Liver (tissue), 9 donors: ENCODE data around the gene PSMD7. TPM values are rescaled to one million over a fixed set of nuclear protein-coding genes. Genes with fewer than 3 reads are reported as not detected.

Experiments
- DNase-seq: peaks from one replicate; pipeline ENCODE4 v3.0.0-alpha.2; 2017; ENCODE audit warnings: low spot score
- H3K27ac ChIP-seq, 2 donors: one replicate each; pipeline ENCODE4 v1.7.0; 2013; ENCODE audit warnings: inconsistent platforms in 2 of 2, low read length in 2 of 2, control low read depth in 1 of 2, low read depth in 1 of 2, mild to moderate bottlenecking in 1 of 2
- H3K27me3 ChIP-seq, 4 donors: one replicate each; pipeline versions ENCODE4 v1.6.1 to v1.7.0; 2013; ENCODE audit warnings: low read length in 3 of 4, inconsistent platforms in 1 of 4, mild to moderate bottlenecking in 1 of 4, moderate library complexity in 1 of 4; ENCODE audit not compliant: control insufficient read depth in 4 of 4, insufficient read depth in 4 of 4
- H3K36me3 ChIP-seq, 4 donors: one replicate each; pipeline versions ENCODE4 v1.6.1 to v1.7.0; 2013; ENCODE audit warnings: low read length in 3 of 4, mild to moderate bottlenecking in 3 of 4, low read depth in 1 of 4, moderate library complexity in 1 of 4; ENCODE audit not compliant: control insufficient read depth in 4 of 4, insufficient read depth in 3 of 4
- H3K4me1 ChIP-seq, 4 donors: one replicate each; pipeline versions ENCODE4 v1.6.1 to v1.7.0; 2013; ENCODE audit warnings: low read length in 3 of 4, mild to moderate bottlenecking in 3 of 4, moderate library complexity in 1 of 4; ENCODE audit not compliant: control insufficient read depth in 4 of 4, insufficient read depth in 4 of 4
- H3K4me3 ChIP-seq, 3 donors: one replicate each; pipeline versions ENCODE4 v1.6.1 to v1.7.0; 2013; ENCODE audit warnings: low read length in 3 of 3, control low read depth in 1 of 3, low read depth in 1 of 3, mild to moderate bottlenecking in 1 of 3
- H3K9ac ChIP-seq, 2 donors: one replicate each; pipeline ENCODE4 v1.7.0; 2013; ENCODE audit warnings: low read length in 2 of 2, mild to moderate bottlenecking in 2 of 2, moderate library complexity in 2 of 2, control low read depth in 1 of 2, low read depth in 1 of 2
- H3K9me3 ChIP-seq, 4 donors: one replicate each; pipeline versions ENCODE4 v1.6.1 to v1.7.0; 2013; ENCODE audit warnings: low read length in 3 of 4; ENCODE audit not compliant: control insufficient read depth in 4 of 4
- EGR1 ChIP-seq, 2 donors: IDR thresholded peaks; 2 replicates each; pipeline ENCODE4 v1.6.1; 2016 to 2018; ENCODE audit warnings: antibody characterized with exemption in 2 of 2, low read depth in 2 of 2
- FOXA1 ChIP-seq: IDR thresholded peaks from 2 replicates; pipeline ENCODE4 v1.6.1; 2016; ENCODE audit warnings: antibody characterized with exemption
- FOXA2 ChIP-seq: IDR thresholded peaks from 2 replicates; pipeline ENCODE4 v1.6.1; 2016; ENCODE audit warnings: antibody characterized with exemption
- GABPA ChIP-seq, 2 donors: IDR thresholded peaks in 1 of 2; conservative IDR thresholded peaks in 1 of 2; 2 replicates each; pipeline ENCODE4 v1.6.1; 2016; ENCODE audit warnings: antibody characterized with exemption in 2 of 2, mild to moderate bottlenecking in 1 of 2, moderate library complexity in 1 of 2
- HNF4A ChIP-seq, 2 donors: conservative IDR thresholded peaks; 2 replicates each; pipeline ENCODE4 v1.6.1; 2016; ENCODE audit warnings: antibody characterized with exemption in 2 of 2, mild to moderate bottlenecking in 2 of 2
- HNF4G ChIP-seq: IDR thresholded peaks from 2 replicates; pipeline ENCODE4 v1.6.1; 2016; ENCODE audit warnings: antibody characterized with exemption
- JUND ChIP-seq, 2 donors: IDR thresholded peaks; 2 replicates each; pipeline ENCODE4 v1.6.1; 2016; ENCODE audit warnings: antibody characterized with exemption in 2 of 2
- NR2F2 ChIP-seq: IDR thresholded peaks from 2 replicates; pipeline ENCODE4 v1.6.1; 2016; ENCODE audit warnings: antibody characterized with exemption
- RAD21 ChIP-seq, 2 donors: IDR thresholded peaks; 2 replicates each; pipeline ENCODE4 v1.6.1; 2016; ENCODE audit warnings: antibody characterized with exemption in 2 of 2, mild to moderate bottlenecking in 2 of 2
- RXRA ChIP-seq, 2 donors: IDR thresholded peaks; 2 replicates each; pipeline ENCODE4 v1.6.1; 2017 to 2018; ENCODE audit warnings: antibody characterized with exemption in 2 of 2, mild to moderate bottlenecking in 1 of 2
- SP1 ChIP-seq: IDR thresholded peaks from 2 replicates; pipeline ENCODE4 v1.6.1; 2018; ENCODE audit warnings: antibody characterized with exemption, mild to moderate bottlenecking
- TAF1 ChIP-seq: conservative IDR thresholded peaks from 2 replicates; pipeline ENCODE4 v1.6.1; 2016; ENCODE audit warnings: antibody characterized with exemption, mild to moderate bottlenecking
- YY1 ChIP-seq: IDR thresholded peaks from 2 replicates; pipeline ENCODE4 v1.6.1; 2016; ENCODE audit warnings: antibody characterized with exemption, mild to moderate bottlenecking
- WGBS: extraction: QIAGEN DNeasy Blood & Tissue Kit; methylation state at CpG from one replicate; pipeline ENCODE4 v1.1.7; 2013; 5-methylcytosine and 5-hydroxymethylcytosine counted together
- polyA plus RNA-seq, 2 donors: library from polyadenylated mRNA; stranded (reverse) in 1 of 2; unstranded in 1 of 2; fragments of 200-250 nt in 1 of 2; fragments of >200 nt in 1 of 2; fragmentation: Nextera tagmentation in 1 of 2; extraction: Ambion mirVana in 1 of 2; gene quantifications; one replicate each; pipeline versions ENCODE4 v1.2.1 to v1.2.3, GENCODE V29; 2013 to 2015
- total RNA-seq, 2 donors: library from RNA; depleted of rRNA; stranded (reverse); fragments of >200 nt; gene quantifications; one replicate each; pipeline ENCODE4 v1.2.3, GENCODE V29; 2014
- TF ChIP-seq, protein P1 (sequence below): IDR thresholded peaks from 2 replicates; pipeline ENCODE4 v1.6.1; 2016; ENCODE audit warnings: antibody characterized with exemption
- TF ChIP-seq, protein P2 (sequence below): IDR thresholded peaks from 2 replicates; pipeline ENCODE4 v1.6.1; 2016; ENCODE audit warnings: antibody characterized with exemption, mild to moderate bottlenecking
- TF ChIP-seq, protein P3 (sequence below): IDR thresholded peaks from 2 replicates; pipeline ENCODE4 v1.6.1; 2016; ENCODE audit warnings: antibody characterized with exemption
- TF ChIP-seq, protein P4 (sequence below): fragments of 150-350 bp; IDR thresholded peaks from 2 replicates; pipeline ENCODE4 v1.5.1; 2017; ENCODE audit warnings: improper control_type of control experiment, low read depth, low read length; ENCODE audit not compliant: missing input control
- TF ChIP-seq, protein P5 (sequence below): IDR thresholded peaks from 2 replicates; pipeline ENCODE4 v1.6.1; 2016; ENCODE audit warnings: antibody characterized with exemption
- donor health status: healthy.
- donor health status: healthy.
- donor health status: healthy.
- donor health status: healthy.
- donor health status: healthy.

PSMD7 gene
- total and polyA plus RNA-seq, 4 donors, result 33.7 to 84.9 (median 60.9) TPM

DNA sequence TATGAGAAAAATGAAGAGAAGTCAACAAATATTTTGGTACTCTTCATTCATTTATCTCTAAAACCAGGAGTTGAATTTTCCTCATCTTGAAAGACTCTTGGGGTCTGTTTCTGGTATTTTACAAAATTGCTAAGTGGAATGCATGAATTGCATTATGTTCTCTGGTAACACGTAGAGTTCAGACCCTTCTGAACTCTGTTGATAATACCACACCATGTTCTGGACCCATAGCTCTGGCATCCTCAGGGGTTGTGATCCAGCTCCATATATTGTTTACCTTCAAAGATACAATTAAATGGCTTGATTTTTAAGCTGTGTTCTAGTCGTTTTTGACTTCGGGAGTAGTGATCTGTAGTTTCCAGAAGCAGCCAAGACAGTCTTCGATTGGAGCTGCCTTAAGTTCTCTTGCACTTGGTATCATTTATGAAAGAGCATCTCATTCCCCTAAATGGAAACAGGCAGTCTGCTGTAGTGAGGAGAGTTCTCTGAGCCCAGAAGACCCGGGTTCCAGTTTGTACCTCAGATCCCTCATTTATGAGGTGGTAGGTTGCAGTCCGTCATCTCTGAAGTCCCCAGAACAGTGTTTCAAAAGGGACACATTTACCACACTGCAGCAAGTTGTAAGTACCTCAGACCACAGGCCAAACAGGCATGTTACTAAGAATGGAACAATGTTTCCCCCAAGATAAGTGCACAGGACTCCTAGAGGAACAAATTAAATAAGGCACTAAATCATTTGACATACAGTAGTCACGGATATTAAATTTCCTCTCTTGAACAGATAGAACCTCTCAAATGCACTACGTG lies 9.6 kb downstream of the PSMD7 start:
- TF ChIP-seq, protein P1, sequence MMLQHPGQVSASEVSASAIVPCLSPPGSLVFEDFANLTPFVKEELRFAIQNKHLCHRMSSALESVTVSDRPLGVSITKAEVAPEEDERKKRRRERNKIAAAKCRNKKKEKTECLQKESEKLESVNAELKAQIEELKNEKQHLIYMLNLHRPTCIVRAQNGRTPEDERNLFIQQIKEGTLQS, result no peak
- TF ChIP-seq HNF4A (conservative IDR thresholded peaks at IDR 0.05) (no peak), RXRA (IDR thresholded peaks at IDR 0.05) (no peak)
- Histone ChIP-seq H3K27ac (no peak overlapping the region), H3K36me3 (peaks cover 13 to 64% (median 60%) of the 10 kb centered on the region in 4 donors), H3K9me3 (no peaks in the 10 kb centered on the region), H3K4me1 (no peaks in the 10 kb centered on the region), H3K27me3 (no peaks in the 10 kb centered on the region), H3K4me3 (no peak overlapping the region), H3K9ac (no peak overlapping the region)
- DNase-seq, result no peak
- WGBS, result 67% methylated on average over 8 of the region's 8 CpGs

DNA sequence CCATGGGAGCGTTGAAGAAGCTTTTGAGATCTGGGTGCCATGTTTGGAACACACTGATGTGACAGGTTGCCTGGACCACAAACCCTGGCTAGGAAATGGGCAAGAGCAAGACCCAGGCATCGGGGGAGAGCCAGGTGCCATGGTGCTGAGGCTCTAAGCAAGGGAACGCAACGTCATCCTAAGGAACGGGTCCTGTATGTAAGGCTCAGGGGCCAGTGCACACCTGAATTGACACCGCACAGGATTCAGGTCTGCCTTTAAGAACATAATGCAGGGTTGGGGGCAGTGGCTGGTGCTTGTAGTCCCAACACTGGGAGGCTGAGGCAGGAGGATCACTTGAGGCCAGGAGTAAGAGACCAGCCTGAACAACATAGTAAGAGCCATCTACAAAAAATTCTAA lies 10.8 kb downstream of the PSMD7 start:
- no peaks in the 10 kb centered on the region for H3K27me3 ChIP-seq
- H3K9ac ChIP-seq, result no peak overlapping the region
- DNase-seq, result no peak
- H3K4me1 ChIP-seq, result no peaks in the 10 kb centered on the region
- no peak overlapping the region for H3K4me3 ChIP-seq
- no peaks in the 10 kb centered on the region for H3K9me3 ChIP-seq
- H3K36me3 ChIP-seq, result peaks cover 10 to 52% (median 49%) of the 10 kb centered on the region in 4 donors
- WGBS, result 98% methylated on average over 6 of the region's 6 CpGs
- TF ChIP-seq JUND (IDR thresholded peaks at IDR 0.05), result no peak
- TF ChIP-seq HNF4A (conservative IDR thresholded peaks at IDR 0.05), result no peak
- TF ChIP-seq, protein P2, sequence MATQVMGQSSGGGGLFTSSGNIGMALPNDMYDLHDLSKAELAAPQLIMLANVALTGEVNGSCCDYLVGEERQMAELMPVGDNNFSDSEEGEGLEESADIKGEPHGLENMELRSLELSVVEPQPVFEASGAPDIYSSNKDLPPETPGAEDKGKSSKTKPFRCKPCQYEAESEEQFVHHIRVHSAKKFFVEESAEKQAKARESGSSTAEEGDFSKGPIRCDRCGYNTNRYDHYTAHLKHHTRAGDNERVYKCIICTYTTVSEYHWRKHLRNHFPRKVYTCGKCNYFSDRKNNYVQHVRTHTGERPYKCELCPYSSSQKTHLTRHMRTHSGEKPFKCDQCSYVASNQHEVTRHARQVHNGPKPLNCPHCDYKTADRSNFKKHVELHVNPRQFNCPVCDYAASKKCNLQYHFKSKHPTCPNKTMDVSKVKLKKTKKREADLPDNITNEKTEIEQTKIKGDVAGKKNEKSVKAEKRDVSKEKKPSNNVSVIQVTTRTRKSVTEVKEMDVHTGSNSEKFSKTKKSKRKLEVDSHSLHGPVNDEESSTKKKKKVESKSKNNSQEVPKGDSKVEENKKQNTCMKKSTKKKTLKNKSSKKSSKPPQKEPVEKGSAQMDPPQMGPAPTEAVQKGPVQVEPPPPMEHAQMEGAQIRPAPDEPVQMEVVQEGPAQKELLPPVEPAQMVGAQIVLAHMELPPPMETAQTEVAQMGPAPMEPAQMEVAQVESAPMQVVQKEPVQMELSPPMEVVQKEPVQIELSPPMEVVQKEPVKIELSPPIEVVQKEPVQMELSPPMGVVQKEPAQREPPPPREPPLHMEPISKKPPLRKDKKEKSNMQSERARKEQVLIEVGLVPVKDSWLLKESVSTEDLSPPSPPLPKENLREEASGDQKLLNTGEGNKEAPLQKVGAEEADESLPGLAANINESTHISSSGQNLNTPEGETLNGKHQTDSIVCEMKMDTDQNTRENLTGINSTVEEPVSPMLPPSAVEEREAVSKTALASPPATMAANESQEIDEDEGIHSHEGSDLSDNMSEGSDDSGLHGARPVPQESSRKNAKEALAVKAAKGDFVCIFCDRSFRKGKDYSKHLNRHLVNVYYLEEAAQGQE, result no peak
- TF ChIP-seq, protein P3, sequence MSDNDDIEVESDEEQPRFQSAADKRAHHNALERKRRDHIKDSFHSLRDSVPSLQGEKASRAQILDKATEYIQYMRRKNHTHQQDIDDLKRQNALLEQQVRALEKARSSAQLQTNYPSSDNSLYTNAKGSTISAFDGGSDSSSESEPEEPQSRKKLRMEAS, result no peak
- TF ChIP-seq RAD21 (IDR thresholded peaks at IDR 0.05), result no peak
- no peak for TF ChIP-seq SP1
- no peak for TF ChIP-seq EGR1 (IDR thresholded peaks at IDR 0.05; ENCODE audit: low read depth in 2 of 2)
- TF ChIP-seq, protein P1, result no peak
- TF ChIP-seq, protein P4, sequence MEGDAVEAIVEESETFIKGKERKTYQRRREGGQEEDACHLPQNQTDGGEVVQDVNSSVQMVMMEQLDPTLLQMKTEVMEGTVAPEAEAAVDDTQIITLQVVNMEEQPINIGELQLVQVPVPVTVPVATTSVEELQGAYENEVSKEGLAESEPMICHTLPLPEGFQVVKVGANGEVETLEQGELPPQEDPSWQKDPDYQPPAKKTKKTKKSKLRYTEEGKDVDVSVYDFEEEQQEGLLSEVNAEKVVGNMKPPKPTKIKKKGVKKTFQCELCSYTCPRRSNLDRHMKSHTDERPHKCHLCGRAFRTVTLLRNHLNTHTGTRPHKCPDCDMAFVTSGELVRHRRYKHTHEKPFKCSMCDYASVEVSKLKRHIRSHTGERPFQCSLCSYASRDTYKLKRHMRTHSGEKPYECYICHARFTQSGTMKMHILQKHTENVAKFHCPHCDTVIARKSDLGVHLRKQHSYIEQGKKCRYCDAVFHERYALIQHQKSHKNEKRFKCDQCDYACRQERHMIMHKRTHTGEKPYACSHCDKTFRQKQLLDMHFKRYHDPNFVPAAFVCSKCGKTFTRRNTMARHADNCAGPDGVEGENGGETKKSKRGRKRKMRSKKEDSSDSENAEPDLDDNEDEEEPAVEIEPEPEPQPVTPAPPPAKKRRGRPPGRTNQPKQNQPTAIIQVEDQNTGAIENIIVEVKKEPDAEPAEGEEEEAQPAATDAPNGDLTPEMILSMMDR, result no peak
- TF ChIP-seq, protein P5, sequence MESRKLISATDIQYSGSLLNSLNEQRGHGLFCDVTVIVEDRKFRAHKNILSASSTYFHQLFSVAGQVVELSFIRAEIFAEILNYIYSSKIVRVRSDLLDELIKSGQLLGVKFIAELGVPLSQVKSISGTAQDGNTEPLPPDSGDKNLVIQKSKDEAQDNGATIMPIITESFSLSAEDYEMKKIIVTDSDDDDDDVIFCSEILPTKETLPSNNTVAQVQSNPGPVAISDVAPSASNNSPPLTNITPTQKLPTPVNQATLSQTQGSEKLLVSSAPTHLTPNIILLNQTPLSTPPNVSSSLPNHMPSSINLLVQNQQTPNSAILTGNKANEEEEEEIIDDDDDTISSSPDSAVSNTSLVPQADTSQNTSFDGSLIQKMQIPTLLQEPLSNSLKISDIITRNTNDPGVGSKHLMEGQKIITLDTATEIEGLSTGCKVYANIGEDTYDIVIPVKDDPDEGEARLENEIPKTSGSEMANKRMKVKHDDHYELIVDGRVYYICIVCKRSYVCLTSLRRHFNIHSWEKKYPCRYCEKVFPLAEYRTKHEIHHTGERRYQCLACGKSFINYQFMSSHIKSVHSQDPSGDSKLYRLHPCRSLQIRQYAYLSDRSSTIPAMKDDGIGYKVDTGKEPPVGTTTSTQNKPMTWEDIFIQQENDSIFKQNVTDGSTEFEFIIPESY, result no peak
- TF ChIP-seq RXRA (IDR thresholded peaks at IDR 0.05), result no peak
- no peak for TF ChIP-seq FOXA2
- TF ChIP-seq NR2F2, result no peak
- no peak for TF ChIP-seq HNF4G
- no peak for TF ChIP-seq TAF1
- TF ChIP-seq FOXA1, result no peak
- TF ChIP-seq YY1, result no peak
- TF ChIP-seq GABPA (IDR thresholded peaks at IDR 0.05 in 1 of 2, conservative IDR thresholded peaks at IDR 0.05 in 1 of 2), result no peak
- no peak overlapping the region for H3K27ac ChIP-seq
